Hypothalamus (tissue), 51 donors: ENCODE results near the gene MMP25.
"Not testable (repeated sequence)": the region's sequence is repeated elsewhere in the genome, so short reads cannot be mapped to it uniquely, and the experiment has no call there.

ENCODE experiments used
- DNase-seq, 51 donors: peaks; one replicate each; lab custom pipeline; 2025; lab: John Stamatoyannopoulos, UW

MMP25 gene

DNA sequence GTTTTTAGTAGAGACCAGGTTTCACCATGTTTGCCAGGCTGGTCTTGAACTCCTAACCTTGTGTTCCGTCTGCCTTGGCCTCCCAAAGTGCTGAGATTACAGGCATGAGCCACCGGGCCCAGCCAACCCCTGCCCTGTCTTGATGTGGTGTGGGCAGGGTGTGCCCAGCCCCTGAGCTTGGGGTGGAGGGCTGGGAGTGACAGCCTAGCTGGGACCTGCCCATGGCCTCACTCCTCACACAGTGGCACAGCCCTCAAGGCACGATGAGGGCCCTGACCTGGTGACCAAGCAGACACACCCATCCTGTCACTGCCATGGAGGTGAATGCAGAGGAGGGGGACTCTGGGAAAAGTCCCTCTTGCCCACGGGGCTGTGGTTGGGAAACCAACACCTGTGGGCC is 22.1 kb downstream of the MMP25 start:
- DNase-seq = no peak

DNA sequence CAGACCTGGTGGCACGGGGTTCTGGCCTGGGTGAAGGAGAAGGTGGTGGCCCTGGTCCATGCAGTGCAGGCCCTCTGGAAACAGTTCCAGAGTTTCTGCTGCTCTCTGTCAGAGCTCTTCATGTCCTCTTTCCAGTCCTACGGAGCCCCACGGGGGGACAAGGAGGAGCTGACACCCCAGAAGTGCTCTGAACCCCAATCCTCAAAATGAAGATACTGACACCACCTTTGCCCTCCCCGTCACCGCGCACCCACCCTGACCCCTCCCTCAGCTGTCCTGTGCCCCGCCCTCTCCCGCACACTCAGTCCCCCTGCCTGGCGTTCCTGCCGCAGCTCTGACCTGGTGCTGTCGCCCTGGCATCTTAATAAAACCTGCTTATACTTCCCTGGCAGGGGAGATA is 22.8 kb downstream of the MMP25 start:
- not testable (repeated sequence) for DNase-seq

DNA sequence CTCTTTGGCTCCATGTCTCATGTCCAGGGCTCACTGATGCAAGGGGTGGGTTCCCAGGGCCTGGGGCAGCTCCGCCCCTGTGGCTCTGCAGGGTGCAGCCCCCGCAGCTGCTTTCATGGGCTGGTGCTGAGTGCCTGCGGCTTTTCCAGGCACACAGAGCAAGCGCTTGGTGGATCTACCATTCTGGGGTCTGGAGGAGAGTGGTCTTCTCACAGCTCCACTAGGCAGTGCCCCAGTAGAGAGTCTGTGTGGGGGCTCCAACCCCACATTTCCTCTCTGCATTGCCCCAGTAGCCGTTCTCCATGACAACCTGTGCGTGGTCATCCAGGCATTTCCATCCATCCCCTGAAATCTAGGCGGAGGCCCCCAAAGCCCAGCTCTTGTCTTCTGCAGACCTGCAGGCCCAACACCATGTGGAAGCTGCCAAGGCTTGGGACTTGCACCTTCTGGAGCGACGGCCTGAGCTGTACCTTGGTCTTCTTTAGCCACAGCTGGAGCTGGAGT is 24.3 kb downstream of the MMP25 start:
- DNase-seq = no peak

DNA sequence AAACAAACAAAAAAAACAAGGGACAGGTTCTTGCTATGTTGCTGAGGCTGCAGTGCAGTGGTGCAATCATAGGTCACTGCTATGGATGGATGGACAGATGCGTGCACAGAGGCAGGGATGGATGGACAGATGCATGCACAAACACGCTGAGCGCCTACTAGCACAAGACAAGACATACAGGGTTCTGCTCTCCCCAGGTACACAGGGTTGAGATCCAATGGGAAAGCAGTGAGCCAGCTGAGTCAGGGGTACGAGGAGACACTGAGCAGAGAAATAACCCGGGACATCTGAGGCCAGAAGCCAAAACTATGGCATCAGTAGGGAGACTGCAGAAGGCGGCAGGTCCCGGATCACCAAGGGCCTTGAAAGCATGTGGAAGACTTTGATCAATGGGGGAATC is 25.3 kb downstream of the MMP25 start:
- no peak for DNase-seq

DNA sequence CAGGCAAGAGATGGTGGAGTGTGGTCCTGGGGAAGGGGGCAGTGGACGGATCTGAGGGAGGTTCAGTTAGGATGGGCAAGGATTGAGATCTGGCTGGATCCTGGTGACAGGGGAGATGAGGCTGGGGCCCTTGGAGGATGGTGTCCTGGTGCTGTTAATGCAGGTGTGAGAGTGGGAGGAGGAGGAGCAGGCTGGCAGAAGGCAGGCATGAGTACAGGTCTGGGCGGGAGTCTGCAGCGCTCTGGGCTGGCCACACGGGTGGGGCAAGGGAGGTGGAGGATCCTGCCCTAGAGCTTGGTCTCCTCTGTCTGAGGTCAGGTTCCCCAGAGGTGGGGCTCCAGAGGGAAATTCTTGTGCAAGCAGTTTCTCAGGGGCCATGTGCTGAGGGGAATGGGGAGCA is 25.8 kb downstream of the MMP25 start:
- not testable (repeated sequence) for DNase-seq

DNA sequence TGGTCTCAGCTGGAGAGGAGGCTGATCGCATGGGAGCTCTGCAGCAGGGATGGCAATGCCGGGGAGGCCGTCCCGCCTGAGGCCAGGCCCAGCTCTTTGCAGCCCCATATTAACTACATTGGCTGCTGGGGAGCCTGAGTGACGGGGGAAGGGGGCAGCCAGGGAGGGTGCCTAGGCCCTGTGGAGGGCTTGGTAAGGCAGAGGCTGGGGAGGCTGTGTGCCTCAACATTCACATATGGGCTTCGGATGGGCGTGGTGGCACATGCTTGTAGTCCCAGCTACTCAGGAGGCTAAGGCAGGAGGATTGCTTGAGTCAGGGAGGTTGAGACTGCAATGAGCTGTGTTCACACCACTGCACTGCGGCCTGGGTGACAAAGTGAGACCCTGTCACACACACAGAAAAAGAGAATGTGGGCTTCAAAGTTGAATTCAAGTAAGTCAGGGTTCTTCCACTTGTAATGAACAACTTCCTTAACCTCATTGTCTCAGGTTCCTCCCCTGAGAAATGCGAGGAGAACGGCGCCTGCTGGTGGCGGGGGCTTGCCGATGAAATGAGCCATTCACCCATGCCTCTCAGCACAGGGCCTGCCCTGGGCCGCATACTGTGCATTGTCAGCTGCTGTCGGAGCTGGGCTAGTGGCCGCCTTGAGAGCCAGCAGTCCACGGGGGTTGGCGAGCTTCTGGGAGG is 26.4 kb downstream of the MMP25 start:
- DNase-seq = not testable (repeated sequence)

DNA sequence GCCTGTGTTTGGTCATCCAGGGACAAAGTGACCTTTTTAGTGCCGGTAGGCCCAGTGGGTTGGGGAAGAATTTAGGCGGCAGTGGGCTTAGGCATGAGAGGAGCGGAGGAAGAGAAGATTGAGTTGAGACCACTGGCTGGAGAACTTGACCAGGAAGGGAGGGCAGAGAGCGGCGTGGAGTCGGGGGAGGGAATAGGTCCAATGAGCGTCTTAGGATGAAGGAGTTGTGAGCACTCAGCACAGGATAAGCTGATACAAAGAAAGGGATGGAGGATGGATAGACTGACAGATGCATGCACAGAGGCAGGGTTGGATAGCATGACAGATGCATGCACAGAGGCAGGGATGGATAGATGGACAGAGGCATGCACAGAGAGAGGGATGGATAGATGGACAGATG is 27.1 kb downstream of the MMP25 start:
- DNase-seq = no peak

DNA sequence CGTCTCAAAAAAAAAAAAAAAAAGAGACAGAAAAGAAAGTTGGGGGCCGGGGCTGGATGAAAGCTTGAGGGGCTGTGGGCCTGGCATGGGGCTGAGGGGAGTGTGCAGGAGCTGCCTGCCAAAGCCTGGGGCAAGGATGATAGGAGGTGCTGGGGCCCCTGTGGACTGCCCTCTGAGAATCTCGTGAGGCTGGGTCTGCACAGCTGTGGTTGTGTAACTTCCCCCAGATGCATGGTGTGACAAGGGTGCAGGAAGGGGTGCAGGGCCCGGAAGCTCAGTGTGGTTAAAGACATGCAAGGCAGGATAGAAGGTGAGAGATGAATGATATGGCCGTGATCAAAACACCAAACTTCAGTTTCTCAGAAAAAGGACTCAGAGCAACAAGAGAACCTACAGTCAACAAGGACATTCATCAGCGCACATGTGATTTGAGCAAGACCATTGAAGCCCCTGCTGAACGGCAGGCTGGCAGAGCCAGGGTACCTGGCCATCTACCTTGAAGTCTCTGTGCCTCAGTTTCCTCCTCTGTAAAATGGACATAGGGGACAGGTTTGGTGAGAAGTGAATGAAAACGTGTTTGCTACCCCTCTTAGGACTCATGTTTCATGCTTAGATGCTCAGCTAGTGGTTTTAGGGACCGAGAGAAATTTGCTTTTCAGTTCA is 28.6 kb downstream of the MMP25 start:
- DNase-seq = no peak

DNA sequence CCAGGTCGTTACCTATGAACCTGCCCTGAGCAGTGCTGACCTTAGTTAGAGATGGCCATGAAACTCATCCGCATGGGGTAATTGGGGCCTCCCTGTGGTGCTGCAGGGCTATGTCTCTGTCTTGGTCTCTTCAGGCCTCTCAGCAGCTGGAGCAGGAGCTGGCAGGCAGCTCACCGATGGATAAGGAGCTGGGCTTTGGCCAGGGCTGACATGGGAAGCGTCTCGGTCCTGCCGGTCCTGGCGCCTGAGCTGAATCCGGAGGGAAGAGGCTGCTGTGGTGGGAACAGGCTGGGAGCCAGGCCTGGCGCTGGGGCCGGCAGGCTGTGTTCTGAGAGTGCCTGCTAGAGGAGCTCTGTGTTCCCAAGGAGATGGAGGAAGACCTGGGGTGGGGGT is 29.2 kb downstream of the MMP25 start:
- peak in 8 of 51 donors; percentile 6 to 23 (median 12) for DNase-seq

DNA sequence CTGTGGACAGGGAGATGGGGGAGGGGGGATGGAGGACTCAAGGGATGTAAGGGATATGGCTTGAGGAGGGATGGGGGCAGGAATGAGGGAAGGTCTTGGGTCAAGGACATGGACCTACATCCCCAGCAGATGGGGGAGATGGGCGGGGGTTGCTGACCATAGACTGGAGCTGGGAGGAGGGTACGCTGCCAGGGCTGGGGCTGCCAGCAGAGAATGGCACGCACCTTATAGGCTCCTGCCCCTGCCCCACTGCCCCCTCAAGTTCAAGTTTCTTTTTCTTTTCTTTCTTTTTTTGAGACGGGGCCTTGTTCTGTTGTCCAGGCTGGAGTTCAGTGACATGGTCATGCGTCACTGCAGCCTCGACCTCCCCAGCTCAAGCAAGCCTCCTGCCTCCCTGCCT is 29.6 kb downstream of the MMP25 start:
- not testable (repeated sequence) for DNase-seq

DNA sequence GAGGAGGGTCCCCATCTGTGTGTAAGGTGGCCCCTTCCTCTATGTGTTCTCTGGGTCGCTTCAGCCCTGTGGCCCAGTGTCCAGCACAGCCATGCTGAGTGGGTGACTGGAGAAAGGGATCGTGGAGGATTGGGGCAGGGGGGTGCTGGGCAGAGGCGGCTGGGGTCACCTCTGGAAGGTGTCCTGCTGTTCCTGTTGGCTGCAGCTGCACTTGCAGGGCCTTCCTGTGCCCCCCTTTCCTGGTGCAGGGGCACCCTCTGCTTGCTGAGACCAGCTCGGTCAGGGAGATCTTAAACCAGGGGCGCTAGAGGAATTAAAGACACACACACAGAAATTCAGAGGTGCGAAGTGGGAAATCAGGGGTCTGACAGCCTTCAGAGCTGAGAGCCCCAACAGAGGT is 30.2 kb downstream of the MMP25 start:
- no peak for DNase-seq

DNA sequence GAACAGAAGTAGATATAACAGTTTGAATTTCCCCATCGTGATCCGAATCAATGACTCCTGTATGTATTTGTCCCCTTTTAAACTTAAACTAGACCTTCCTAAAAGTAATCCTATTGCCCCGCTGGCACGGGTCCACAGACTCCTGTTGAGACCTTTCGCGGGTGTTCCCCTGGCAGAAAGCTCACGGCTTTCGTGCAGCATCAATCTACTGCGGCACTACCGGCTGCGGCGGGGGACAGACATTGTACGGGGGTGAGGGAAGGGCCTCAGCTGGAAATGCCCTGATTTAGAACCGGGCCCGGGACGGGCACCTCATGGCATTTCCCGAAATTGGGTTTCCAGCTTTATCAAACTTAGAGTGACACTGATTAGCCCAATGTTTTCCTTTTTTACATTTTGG is 33.7 kb downstream of the MMP25 start:
- DNase-seq = no peak

DNA sequence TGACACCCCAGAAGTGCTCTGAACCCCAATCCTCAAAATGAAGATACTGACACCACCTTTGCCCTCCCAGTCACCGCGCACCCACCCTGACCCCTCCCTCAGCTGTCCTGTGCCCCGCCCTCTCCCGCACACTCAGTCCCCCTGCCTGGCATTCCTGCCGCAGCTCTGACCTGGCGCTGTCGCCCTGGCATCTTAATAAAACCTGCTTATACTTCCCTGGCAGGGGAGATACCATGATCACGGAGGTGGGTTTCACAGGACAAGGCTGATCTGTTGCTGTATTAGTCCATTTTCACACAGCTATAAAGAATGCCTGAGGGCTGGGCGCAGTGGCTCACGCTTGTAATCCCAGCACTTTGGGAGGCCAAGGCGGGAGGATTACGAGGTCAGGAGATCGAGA is 35.6 kb downstream of the MMP25 start:
- DNase-seq = not testable (repeated sequence)

DNA sequence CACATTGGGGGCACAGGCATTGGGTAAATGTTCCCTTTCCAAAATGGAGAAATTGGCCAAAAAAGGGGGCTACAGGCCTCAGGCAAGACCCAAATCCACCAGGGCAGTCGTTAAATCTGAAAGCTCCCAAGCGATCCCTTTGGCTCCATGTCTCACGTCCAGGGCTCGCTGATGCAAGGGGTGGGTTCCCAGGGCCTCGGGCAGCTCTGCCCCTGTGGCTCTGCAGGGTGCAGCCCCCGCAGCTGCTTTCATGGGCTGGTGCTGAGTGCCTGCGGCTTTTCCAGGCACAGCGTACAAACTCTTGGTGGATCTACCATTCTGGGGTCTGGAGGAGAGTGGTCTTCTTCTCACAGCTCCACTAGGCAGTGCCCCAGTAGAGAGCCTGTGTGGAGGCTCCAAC is 37.0 kb downstream of the MMP25 start:
- not testable (repeated sequence) for DNase-seq

DNA sequence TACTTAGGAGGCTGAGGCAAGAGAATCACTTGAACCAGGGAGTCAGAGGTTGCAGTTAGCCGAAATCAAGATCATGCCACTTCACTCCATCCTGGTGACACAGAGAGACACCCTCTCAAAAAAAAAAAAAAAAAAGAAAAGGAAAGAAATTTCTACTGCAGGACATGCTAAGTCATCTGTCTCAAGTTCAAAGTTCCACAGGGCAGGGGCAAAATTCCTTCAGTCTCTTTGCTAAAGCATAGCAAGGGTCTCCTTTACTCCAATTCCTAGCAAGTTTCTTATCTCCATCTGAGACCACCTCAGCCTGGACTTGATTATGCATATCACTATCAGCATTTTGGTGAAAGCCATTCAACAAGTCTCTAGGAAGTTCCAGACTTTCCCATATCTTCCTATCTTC is 38.1 kb downstream of the MMP25 start:
- no peak for DNase-seq

DNA sequence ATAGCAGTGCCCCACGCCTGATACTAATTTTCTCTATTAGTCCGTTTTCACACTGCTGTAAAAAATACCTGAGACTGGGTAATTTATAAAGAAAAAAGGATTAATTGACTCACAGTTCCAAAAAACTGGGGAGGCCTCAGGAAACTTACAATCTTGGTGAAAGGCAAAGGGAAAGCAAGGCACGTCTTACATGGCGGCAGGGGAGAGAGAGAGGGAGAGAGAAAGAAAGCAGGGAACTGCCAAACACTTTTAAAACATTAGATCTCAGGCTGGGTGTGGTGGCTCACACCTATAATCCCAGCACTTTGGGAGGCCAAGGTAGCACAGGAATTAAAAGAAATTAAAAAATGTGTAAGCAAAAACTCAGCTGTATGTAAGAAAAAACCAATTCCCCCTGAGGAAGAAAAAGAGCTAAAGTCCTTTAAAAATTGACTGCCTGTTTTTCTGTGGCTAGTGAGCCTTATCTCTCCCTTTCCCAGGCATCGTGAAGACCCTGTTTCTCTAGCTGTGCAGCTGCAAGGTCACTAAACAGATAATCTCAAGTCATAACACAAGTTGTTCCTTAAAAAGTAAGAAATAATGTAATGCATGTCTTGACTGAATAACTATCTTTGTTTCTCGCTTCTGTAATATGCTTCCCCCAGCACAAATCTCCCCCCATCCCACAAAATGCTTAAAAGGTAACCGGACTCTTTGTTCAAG is 38.8 kb downstream of the MMP25 start:
- no peak for DNase-seq

DNA sequence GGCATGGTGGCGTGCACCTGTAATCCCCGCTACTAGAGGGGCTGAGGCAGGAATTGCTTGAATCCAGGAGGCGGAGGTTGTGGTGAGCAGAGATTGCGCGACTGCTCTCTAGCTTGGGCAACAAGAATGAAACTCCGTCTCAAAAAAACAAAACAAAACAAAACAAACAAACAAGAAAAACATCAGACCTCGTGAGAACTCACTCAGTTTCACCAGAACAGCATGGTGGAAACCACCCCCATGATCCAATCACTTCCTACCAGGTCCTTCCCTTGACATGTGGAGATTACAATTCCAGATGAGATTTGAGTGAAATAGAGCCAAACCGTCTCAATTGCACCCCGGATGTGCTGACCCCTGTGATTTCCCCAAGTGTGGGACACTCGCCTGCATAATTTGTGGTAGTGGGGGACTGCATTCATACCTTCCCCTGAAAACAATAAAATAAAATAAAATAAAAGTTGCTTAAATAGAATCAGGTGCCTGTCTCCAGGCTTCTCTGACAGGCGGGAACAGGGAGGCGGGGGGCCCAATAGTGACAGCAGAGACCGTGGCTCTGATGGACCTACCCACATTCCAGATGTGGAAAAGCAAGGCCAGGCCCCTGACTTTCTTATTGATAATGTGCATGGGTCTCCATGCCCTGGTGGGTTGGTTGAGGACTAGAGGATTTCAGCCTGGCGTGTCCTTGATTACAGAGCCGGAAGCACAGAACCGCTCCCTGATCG is 39.7 kb downstream of the MMP25 start:
- DNase-seq = no peak

DNA sequence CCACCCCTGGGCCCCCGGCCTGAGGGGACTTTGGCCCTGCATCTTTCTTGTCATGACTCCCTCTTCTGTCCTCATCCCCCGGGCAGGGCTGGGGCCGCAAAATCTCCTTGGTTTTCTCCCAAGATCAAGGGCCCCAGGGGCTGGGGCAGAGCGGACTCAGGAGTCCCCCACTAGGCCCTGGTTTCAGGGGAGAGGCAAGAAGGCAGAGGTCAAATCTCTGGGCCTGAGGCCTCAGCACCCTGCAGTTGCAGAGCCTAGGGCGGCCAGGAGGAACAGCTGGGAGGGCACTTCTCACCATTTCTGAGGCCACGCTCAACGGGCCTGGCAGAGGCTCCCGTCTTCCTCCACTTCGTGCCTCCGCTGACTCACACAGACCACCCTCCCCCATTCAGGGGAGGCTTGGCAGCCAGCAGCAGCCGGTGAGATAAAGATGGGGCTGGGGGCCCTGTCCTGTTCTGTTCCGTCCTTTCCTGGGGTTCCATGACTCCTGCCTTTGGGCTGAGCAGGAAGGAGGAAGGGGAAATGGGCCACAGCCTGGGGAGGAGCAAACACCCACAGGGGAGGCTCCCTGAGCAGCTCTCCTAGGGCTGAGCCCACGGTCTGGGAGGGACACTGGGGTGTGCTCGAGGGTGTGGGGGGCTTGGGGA is 40.4 kb downstream of the MMP25 start:
- DNase-seq = no peak

DNA sequence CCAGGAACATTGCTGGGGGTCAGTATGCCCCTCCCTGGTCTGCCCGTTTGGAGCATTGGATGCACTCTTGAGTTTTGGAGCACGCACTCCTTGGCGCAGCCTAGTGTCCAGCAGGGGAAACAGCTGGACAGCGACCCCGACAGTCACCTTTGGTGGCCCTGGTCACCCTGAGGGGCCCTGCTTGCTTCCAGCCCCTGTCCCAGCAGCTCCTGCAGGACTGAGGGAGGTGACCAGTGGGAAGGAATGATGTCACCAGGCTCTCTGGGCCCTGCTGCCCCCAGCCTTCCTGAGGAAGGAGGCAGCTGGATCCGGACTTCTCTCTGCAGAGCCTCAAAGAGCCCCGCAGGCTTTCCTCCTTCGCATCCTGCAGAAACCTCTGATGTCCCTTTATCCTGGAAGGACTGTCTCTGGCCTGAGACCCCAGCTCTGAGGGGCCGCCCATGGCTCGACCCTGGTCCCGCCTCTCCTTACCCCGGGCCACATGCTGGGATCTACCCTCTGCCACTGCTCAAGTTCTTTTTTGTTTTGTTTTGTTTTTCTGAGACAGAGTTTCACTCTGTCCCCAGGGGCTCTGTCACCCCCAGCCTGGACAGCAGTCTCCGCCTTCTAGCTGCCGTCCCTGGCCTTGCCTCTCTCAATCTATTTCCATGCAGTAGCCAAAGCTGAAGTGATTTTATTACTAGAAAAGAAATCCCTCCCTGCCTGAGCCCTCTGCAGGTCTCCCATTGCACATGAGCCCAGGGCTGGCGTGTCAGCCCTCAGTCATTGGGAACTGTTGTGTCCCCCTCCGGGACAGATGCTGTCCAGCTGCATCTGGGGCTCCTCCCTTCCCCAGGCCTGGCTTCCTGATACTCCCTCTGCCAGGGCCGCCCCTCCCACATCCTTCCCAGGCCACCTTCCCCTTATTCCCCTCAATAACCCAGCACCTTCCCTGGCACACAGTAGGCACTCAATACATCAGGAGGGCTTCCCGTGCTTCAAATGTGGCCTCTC is 41.2 kb downstream of the MMP25 start:
- DNase-seq = no peak
